Hepatocyte (in vitro differentiated cells): ENCODE data around the gene CAMK2G.

Experiments
- EZH2phosphoT487 ChIP-seq: fragments of 200-600 bp; sonication (generic); IDR thresholded peaks from one replicate; pipeline ENCODE4 v1.6.1; 2018; ENCODE audit warnings: antibody characterized with exemption, mild to moderate bottlenecking, low read depth, moderate library complexity; ENCODE audit not compliant: unreplicated experiment, severe bottlenecking
- TF ChIP-seq, protein P1 (sequence below): fragments of 200-600 bp; sonication (generic); IDR thresholded peaks from 2 replicates; pipeline ENCODE4 v1.5.1; 2016; ENCODE audit warnings: antibody characterized with exemption, mild to moderate bottlenecking; ENCODE audit not compliant: poor library complexity

DNA sequence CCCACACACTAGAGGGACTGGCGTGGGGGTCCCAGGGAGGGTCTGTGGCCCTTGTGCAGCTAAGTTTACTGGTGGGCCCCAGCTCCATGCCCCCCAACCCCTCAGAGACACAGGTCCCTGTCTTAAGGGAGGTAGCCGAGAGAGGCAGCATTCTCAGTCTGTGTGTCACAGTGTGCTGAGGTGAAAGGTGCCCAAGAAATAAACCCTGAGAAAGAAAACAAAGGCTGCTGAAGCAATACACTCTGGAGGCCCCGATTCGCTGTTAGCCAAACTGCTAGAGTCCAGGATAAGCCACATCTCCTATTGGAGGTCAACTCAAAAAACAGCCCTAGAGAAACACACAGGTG lies 34.3 kb downstream of the CAMK2G start:
- TF ChIP-seq, protein P1, sequence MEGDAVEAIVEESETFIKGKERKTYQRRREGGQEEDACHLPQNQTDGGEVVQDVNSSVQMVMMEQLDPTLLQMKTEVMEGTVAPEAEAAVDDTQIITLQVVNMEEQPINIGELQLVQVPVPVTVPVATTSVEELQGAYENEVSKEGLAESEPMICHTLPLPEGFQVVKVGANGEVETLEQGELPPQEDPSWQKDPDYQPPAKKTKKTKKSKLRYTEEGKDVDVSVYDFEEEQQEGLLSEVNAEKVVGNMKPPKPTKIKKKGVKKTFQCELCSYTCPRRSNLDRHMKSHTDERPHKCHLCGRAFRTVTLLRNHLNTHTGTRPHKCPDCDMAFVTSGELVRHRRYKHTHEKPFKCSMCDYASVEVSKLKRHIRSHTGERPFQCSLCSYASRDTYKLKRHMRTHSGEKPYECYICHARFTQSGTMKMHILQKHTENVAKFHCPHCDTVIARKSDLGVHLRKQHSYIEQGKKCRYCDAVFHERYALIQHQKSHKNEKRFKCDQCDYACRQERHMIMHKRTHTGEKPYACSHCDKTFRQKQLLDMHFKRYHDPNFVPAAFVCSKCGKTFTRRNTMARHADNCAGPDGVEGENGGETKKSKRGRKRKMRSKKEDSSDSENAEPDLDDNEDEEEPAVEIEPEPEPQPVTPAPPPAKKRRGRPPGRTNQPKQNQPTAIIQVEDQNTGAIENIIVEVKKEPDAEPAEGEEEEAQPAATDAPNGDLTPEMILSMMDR, result no peak
- TF ChIP-seq EZH2phosphoT487, result no peak
